ENCODE data around the gene DTL.

DNA sequence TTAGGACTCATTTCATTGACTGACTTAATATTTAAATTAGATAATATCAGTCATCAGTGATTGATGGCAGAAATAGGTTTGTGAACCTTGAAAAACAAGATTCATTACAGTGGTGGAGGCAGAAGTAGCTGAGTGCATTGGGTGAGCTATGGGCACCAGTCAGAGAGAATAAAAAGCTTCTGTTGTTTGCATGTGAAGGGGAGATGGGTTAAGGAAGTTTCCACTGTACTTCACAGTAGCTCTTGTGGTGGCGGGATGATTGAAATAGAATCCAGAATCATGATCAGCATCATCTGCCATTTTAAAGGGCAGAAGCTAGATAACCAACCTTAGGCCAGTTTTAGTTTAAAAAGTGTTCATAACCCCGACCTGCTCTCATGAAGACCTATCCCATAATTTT, 66.2 kb downstream of the DTL start:
- no peak for TF ChIP-seq POLR2A (IDR thresholded peaks at IDR 0.05)
- TF ChIP-seq, protein P1, sequence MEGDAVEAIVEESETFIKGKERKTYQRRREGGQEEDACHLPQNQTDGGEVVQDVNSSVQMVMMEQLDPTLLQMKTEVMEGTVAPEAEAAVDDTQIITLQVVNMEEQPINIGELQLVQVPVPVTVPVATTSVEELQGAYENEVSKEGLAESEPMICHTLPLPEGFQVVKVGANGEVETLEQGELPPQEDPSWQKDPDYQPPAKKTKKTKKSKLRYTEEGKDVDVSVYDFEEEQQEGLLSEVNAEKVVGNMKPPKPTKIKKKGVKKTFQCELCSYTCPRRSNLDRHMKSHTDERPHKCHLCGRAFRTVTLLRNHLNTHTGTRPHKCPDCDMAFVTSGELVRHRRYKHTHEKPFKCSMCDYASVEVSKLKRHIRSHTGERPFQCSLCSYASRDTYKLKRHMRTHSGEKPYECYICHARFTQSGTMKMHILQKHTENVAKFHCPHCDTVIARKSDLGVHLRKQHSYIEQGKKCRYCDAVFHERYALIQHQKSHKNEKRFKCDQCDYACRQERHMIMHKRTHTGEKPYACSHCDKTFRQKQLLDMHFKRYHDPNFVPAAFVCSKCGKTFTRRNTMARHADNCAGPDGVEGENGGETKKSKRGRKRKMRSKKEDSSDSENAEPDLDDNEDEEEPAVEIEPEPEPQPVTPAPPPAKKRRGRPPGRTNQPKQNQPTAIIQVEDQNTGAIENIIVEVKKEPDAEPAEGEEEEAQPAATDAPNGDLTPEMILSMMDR (IDR thresholded peaks at IDR 0.05) = no peak
- TF ChIP-seq POLR2AphosphoS5 (IDR thresholded peaks at IDR 0.05) = no peak

All from sigmoid colon (tissue), 4 donors.